Parathyroid adenoma (tissue), 2 donors: Measurements from ENCODE around the gene WDR26.

Source experiments
- H2AFZ ChIP-seq: fragments of 300-600 bp; sonication (generic); one replicate; pipeline ENCODE4 v1.7.0; 2017; ENCODE audit warnings: antibody characterized with exemption, mild to moderate bottlenecking
- H3K27ac ChIP-seq: fragments of 300-600 bp; sonication (generic); one replicate; pipeline ENCODE4 v1.7.0; 2017
- H3K27me3 ChIP-seq: fragments of 300-600 bp; sonication (generic); one replicate; pipeline ENCODE4 v1.7.0; 2017; ENCODE audit warnings: low read length; ENCODE audit not compliant: control insufficient read depth, insufficient read depth
- H3K36me3 ChIP-seq: fragments of 300-600 bp; sonication (generic); one replicate; pipeline ENCODE4 v1.7.0; 2017; ENCODE audit warnings: low read length; ENCODE audit not compliant: control insufficient read depth, insufficient read depth
- H3K4me1 ChIP-seq: fragments of 300-600 bp; sonication (generic); one replicate; pipeline ENCODE4 v1.7.0; 2017; ENCODE audit warnings: control low read depth
- H3K4me2 ChIP-seq: fragments of 300-600 bp; sonication (generic); one replicate; pipeline ENCODE4 v1.7.0; 2017; ENCODE audit warnings: low read length
- H3K4me3 ChIP-seq: fragments of 300-600 bp; sonication (generic); one replicate; pipeline ENCODE4 v1.7.0; 2017; ENCODE audit warnings: low read depth, low read length
- H3K79me2 ChIP-seq: fragments of 300-600 bp; sonication (generic); one replicate; pipeline ENCODE4 v1.7.0; 2017; ENCODE audit warnings: control low read depth
- H3K9ac ChIP-seq: fragments of 300-600 bp; sonication (generic); one replicate; pipeline ENCODE4 v1.7.0; 2017; ENCODE audit warnings: mild to moderate bottlenecking
- H3K9me3 ChIP-seq: fragments of 300-600 bp; sonication (generic); one replicate; pipeline ENCODE4 v1.7.0; 2017; ENCODE audit warnings: low read length; ENCODE audit not compliant: control insufficient read depth
- CTCF ChIP-seq: fragments of 300-600 bp; sonication (generic); IDR thresholded peaks from one replicate; pipeline ENCODE4 v1.7.0; 2017; ENCODE audit warnings: antibody characterized with exemption, mild to moderate bottlenecking
- donor health status: primary hyperparathyroidism.

WDR26 gene

GRCh38 chr1:224448453-224449017 is 13.9 kb upstream of the WDR26 start:
- Histone ChIP-seq H3K36me3 (no peaks in the 10 kb centered on the region), H2AFZ (no peak overlapping the region), H3K27me3 (no peaks in the 10 kb centered on the region), H3K4me3 (no peak overlapping the region), H3K27ac (no peak overlapping the region), H3K4me1 (no peaks in the 10 kb centered on the region), H3K9ac (no peak overlapping the region), H3K79me2 (no peaks in the 10 kb centered on the region), H3K4me2 (no peak overlapping the region), H3K9me3 (no peaks in the 10 kb centered on the region)
- TF ChIP-seq CTCF, result no peak

GRCh38 chr1:224447971-224448370 is 13.4 kb upstream of the WDR26 start:
- no peaks in the 10 kb centered on the region for H3K36me3 ChIP-seq
- no peak overlapping the region for H3K9ac ChIP-seq
- H3K4me1 ChIP-seq, result no peaks in the 10 kb centered on the region
- H3K4me2 ChIP-seq, result no peak overlapping the region
- no peaks in the 10 kb centered on the region for H3K9me3 ChIP-seq
- no peak overlapping the region for H3K27ac ChIP-seq
- TF ChIP-seq CTCF, result no peak
- H3K79me2 ChIP-seq, result no peaks in the 10 kb centered on the region
- H3K4me3 ChIP-seq, result no peak overlapping the region
- no peak overlapping the region for H2AFZ ChIP-seq
- H3K27me3 ChIP-seq, result no peaks in the 10 kb centered on the region

GRCh38 chr1:224447251-224447650 is 12.7 kb upstream of the WDR26 start:
- H3K4me3 ChIP-seq, result no peak overlapping the region
- H3K36me3 ChIP-seq, result no peaks in the 10 kb centered on the region
- H2AFZ ChIP-seq, result no peak overlapping the region
- H3K79me2 ChIP-seq, result no peaks in the 10 kb centered on the region
- H3K27ac ChIP-seq, result no peak overlapping the region
- H3K9ac ChIP-seq, result no peak overlapping the region
- H3K4me1 ChIP-seq, result no peaks in the 10 kb centered on the region
- no peak for TF ChIP-seq CTCF
- no peaks in the 10 kb centered on the region for H3K9me3 ChIP-seq
- H3K27me3 ChIP-seq, result no peaks in the 10 kb centered on the region
- H3K4me2 ChIP-seq, result no peak overlapping the region

GRCh38 chr1:224438989-224439388 is 4.4 kb upstream of the WDR26 start:
- Histone ChIP-seq H3K4me2 (no peak overlapping the region), H3K27me3 (no peaks in the 10 kb centered on the region), H3K4me3 (no peak overlapping the region), H3K27ac (no peak overlapping the region), H3K36me3 (no peaks in the 10 kb centered on the region), H3K9me3 (no peaks in the 10 kb centered on the region), H2AFZ (no peak overlapping the region), H3K79me2 (peaks cover 9% of the 10 kb centered on the region), H3K4me1 (no peaks in the 10 kb centered on the region), H3K9ac (no peak overlapping the region)
- no peak for TF ChIP-seq CTCF

- Histone ChIP-seq H2AFZ (no peak overlapping the region), H3K79me2 (peaks cover 9% of the 10 kb centered on the region), H3K9me3 (no peaks in the 10 kb centered on the region), H3K27ac (no peak overlapping the region), H3K4me2 (no peak overlapping the region), H3K27me3 (no peaks in the 10 kb centered on the region), H3K4me1 (no peaks in the 10 kb centered on the region), H3K36me3 (no peaks in the 10 kb centered on the region), H3K4me3 (no peak overlapping the region), H3K9ac (no peak overlapping the region)
- no peak for TF ChIP-seq CTCF
Measured at GRCh38 chr1:224435999-224436398, 1.4 kb upstream of the WDR26 start.
